Endodermal cell (in vitro differentiated cells): ENCODE data around the gene IKZF2. TPM values are rescaled to one million over a fixed set of nuclear protein-coding genes. Genes with fewer than 3 reads are reported as not detected.

ENCODE experiments used
- DNase-seq: peaks from one replicate; pipeline ENCODE4 v3.0.0-alpha.2; 2017
- H3K27ac ChIP-seq: 2 replicates; pipeline ENCODE4 v1.5.1; 2013; ENCODE audit warnings: mild to moderate bottlenecking, low read depth, low read length, moderate library complexity
- H3K27me3 ChIP-seq: 2 replicates; pipeline ENCODE4 v1.6.1; 2013; ENCODE audit warnings: mild to moderate bottlenecking, low read length, moderate library complexity; ENCODE audit not compliant: insufficient read depth, control insufficient read depth, poor library complexity, severe bottlenecking
- H3K36me3 ChIP-seq: 2 replicates; pipeline ENCODE4 v1.7.0; 2013; ENCODE audit warnings: mild to moderate bottlenecking, low read length, moderate library complexity; ENCODE audit not compliant: control insufficient read depth, insufficient read depth
- H3K4me1 ChIP-seq: one replicate; pipeline ENCODE4 v1.7.0; 2013; ENCODE audit warnings: low read length; ENCODE audit not compliant: control insufficient read depth, insufficient read depth
- H3K4me3 ChIP-seq: 2 replicates; pipeline ENCODE4 v1.5.1; 2013; ENCODE audit warnings: mild to moderate bottlenecking, low read length, moderate library complexity
- H3K9ac ChIP-seq: 2 replicates; pipeline ENCODE4 v1.6.1; 2013; ENCODE audit warnings: mild to moderate bottlenecking, low read length, moderate library complexity; ENCODE audit not compliant: poor library complexity, severe bottlenecking; ENCODE audit errors: extremely low read depth
- H3K9me3 ChIP-seq: 2 replicates; pipeline ENCODE4 v1.6.1; 2013; ENCODE audit warnings: mild to moderate bottlenecking, low read length, moderate library complexity; ENCODE audit not compliant: control insufficient read depth
- H3K27ac Mint-ChIP-seq: 2 replicates; pipeline ENCODE4 v1.8.0; 2020; ENCODE audit warnings: mixed read lengths
- H3K27me3 Mint-ChIP-seq: 2 replicates; pipeline ENCODE4 v1.8.0; 2021; ENCODE audit warnings: mild to moderate bottlenecking, mixed read lengths; ENCODE audit not compliant: insufficient read depth
- H3K36me3 Mint-ChIP-seq: 2 replicates; pipeline ENCODE4 v1.8.0; 2020; ENCODE audit warnings: low read depth, mixed read lengths
- H3K4me1 Mint-ChIP-seq: 2 replicates; pipeline ENCODE4 v1.8.0; 2020; ENCODE audit warnings: mixed read lengths
- H3K4me3 Mint-ChIP-seq: 2 replicates; pipeline ENCODE4 v1.8.0; 2020; ENCODE audit warnings: mild to moderate bottlenecking, moderate library complexity, mixed read lengths
- H3K9me3 Mint-ChIP-seq: 2 replicates; pipeline ENCODE4 v1.8.0; 2020; ENCODE audit warnings: mild to moderate bottlenecking, mixed read lengths
- WGBS, 2 experiments: methylation state at CpG; one replicate each; pipeline versions ENCODE4 v1.1.5 to v1.1.7; 2013; ENCODE audit warnings: missing lambda C conversion rate in 2 of 2, mixed read lengths in 1 of 2; ENCODE audit not compliant: insufficient coverage in 1 of 2, insufficient read length in 1 of 2; 5-methylcytosine and 5-hydroxymethylcytosine counted together
- total RNA-seq, 2 donors: library from RNA; stranded (reverse); fragmentation: NEBNext Ultra II Directional in 1 of 2; extraction: Animal tissue kit (Norgen Biotek cat#: 25700) in 1 of 2; gene quantifications; 2 replicates in 1 of 2; 3 replicates in 1 of 2; pipeline ENCODE4 v1.2.1, GENCODE V29; 2021
- TF ChIP-seq, protein P1 (sequence below): fragments of 200-600 bp; sonication (generic); conservative IDR thresholded peaks from 2 replicates; pipeline ENCODE4 v1.5.0; 2021; ENCODE audit warnings: antibody characterized with exemption, mild to moderate bottlenecking

IKZF2 gene
- total RNA-seq, 2 donors from 2014 or later, result 3.9 to 8.7 TPM

DNA sequence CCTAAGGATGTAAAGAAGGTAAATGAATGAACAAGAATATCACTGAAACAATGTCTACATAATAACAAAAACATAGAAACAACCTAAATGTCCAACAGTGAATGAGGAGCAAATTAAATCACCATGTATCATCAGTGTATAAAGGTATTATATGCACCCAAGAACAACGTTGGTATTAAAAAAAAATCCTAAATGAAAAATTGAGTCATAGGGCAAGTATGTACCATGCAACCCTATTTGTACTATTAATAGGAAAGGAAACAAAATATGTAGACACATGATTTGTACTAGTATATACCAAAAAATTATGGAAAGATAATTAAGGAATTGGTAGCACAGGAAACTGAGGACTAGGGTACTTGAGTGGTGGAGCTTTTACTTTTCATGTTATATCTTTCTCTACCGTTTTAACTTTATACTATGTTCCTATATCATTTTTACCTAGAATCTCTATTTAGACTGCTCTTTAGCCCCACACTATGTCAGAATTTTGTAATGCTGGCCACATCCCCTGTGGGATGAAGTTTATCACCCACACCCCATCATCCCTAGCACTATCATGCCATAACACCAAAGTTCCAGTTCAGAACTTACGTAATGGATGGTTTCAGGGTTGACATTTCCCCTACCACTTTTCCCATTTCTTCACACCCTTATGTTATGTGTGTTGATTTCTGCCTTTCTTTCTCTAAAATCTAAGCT, 25.6 kb downstream of the IKZF2 start:
- no peak overlapping the region for H3K27ac ChIP-seq
- TF ChIP-seq, protein P1, sequence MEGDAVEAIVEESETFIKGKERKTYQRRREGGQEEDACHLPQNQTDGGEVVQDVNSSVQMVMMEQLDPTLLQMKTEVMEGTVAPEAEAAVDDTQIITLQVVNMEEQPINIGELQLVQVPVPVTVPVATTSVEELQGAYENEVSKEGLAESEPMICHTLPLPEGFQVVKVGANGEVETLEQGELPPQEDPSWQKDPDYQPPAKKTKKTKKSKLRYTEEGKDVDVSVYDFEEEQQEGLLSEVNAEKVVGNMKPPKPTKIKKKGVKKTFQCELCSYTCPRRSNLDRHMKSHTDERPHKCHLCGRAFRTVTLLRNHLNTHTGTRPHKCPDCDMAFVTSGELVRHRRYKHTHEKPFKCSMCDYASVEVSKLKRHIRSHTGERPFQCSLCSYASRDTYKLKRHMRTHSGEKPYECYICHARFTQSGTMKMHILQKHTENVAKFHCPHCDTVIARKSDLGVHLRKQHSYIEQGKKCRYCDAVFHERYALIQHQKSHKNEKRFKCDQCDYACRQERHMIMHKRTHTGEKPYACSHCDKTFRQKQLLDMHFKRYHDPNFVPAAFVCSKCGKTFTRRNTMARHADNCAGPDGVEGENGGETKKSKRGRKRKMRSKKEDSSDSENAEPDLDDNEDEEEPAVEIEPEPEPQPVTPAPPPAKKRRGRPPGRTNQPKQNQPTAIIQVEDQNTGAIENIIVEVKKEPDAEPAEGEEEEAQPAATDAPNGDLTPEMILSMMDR, result no peak
- no peak for DNase-seq
- Mint-ChIP-seq H3K36me3 (no peaks in the 10 kb centered on the region), H3K27ac (no peak overlapping the region), H3K4me3 (no peak overlapping the region), H3K27me3 (no peaks in the 10 kb centered on the region), H3K9me3 (no peaks in the 10 kb centered on the region), H3K4me1 (peaks cover 14% of the 10 kb centered on the region)
- no peaks in the 10 kb centered on the region for H3K36me3 ChIP-seq
- 98 to 100% methylated on average over 1 to 3 of the region's 3 CpGs for WGBS, 2 experiments
- no peak overlapping the region for H3K4me3 ChIP-seq
- no peaks in the 10 kb centered on the region for H3K27me3 ChIP-seq
- no peaks in the 10 kb centered on the region for H3K9me3 ChIP-seq
- H3K4me1 ChIP-seq, result no peaks in the 10 kb centered on the region
- no peak overlapping the region for H3K9ac ChIP-seq

DNA sequence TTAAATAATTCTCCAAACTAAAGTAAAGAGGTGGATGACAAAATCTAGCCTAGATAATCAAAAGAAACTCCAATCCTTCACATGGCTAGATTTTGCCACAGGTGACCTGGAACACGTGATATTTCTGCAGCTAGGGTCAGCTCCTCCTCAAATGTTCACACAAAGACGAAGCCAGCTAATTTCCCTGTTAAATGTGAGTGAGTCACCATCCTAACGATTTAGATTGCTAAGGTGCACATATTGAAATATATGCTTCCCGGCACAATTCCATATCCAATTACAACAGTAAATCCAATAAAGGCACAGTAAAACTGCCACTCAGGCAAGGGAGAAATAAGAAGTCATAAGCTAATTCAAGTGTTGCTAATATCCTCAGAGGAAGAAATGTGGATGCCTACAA, 28.7 kb downstream of the IKZF2 start:
- no peaks in the 10 kb centered on the region for H3K27me3 Mint-ChIP-seq
- no peaks in the 10 kb centered on the region for H3K27me3 ChIP-seq
- no peaks in the 10 kb centered on the region for H3K9me3 ChIP-seq
- no peak overlapping the region for H3K4me3 ChIP-seq
- no peak overlapping the region for H3K27ac ChIP-seq
- 60 to 87% methylated on average over 1 to 4 of the region's 4 CpGs for WGBS, 2 experiments
- H3K9ac ChIP-seq, result no peak overlapping the region
- no peaks in the 10 kb centered on the region for H3K4me1 ChIP-seq
- no peaks in the 10 kb centered on the region for H3K36me3 Mint-ChIP-seq
- no peak overlapping the region for H3K27ac Mint-ChIP-seq
- TF ChIP-seq, protein P1, result no peak
- no peak for DNase-seq
- H3K9me3 Mint-ChIP-seq, result no peaks in the 10 kb centered on the region
- H3K4me1 Mint-ChIP-seq, result peaks cover 17% of the 10 kb centered on the region
- H3K4me3 Mint-ChIP-seq, result no peak overlapping the region
- no peaks in the 10 kb centered on the region for H3K36me3 ChIP-seq

DNA sequence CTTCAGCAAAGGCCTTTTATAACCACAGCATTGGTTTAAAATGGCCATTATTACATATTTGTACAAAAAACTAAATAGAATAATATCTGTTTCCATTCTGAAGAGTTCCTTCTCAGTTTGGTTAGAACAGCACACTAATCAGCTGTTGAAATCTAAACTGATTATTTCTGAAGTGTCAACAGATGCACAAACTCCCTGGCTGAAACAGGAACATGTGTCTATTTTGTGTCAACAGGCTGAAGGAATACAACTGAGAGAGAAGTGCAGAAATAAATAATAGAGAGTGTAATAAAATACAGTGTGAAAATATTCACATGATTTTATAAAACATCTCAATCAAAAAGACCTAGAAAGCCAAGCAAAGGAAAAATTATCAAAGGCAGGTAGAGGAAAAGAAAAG, 29.7 kb downstream of the IKZF2 start:
- Histone ChIP-seq H3K27me3 (no peaks in the 10 kb centered on the region), H3K36me3 (no peaks in the 10 kb centered on the region), H3K4me3 (no peak overlapping the region), H3K9ac (no peak overlapping the region), H3K4me1 (no peaks in the 10 kb centered on the region), H3K9me3 (no peaks in the 10 kb centered on the region), H3K27ac (no peak overlapping the region)
- Mint-ChIP-seq H3K27ac (no peak overlapping the region), H3K4me3 (no peak overlapping the region), H3K36me3 (no peaks in the 10 kb centered on the region), H3K9me3 (no peaks in the 10 kb centered on the region), H3K27me3 (no peaks in the 10 kb centered on the region), H3K4me1 (peaks cover 17% of the 10 kb centered on the region)
- DNase-seq, result no peak
- TF ChIP-seq, protein P1, result no peak
